Measurements from ENCODE around the gene FITM1.

The FITM1 gene

DNA sequence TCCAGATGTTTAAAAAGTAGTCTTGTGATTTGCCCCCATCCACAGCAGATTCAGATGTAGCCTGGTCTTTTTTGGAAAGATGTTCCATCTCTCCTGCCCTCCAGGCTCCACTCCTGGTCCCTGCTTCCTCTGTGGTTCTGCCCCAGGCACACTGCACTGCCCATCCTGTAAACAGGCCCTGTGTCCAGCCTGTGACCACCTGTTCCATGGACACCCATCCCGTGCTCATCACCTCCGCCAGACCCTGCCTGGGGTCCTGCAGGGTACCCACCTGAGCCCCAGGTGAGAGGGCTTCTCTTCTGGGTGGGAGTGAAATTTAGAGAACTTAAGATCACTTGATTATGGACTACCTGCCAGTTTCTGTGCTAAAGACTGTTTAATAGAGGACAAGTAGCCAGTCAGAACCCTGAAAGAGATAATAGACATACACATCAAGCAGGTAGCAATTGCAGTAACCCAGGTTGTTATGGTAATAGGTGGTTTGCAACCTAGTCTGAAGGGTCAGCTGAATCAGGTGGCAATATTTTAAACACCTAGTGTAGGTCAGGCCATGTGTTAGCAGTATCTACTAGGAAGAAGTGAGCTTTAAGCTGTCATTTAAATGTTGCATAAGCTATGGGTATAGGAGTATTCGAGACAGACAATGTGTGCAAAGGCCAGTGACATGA, 19.0 kb downstream of the FITM1 start:
- H2BK5ac ChIP-seq (ENCODE audit: low read length) = no peak overlapping the region
- no peak for DNase-seq (ENCODE audit: low spot score)
- no peak overlapping the region for H2AK5ac ChIP-seq (ENCODE audit: low read depth, low read length)
- peaks cover 7 to 17% of the 10 kb centered on the region in 2 donors for H3K4me1 ChIP-seq (ENCODE audit: control insufficient read depth in 2 of 2, insufficient read depth in 1 of 2, low read depth in 1 of 2, low read length in 2 of 2)
- H3K79me1 ChIP-seq (ENCODE audit: low read depth, low read length) = peaks cover 13% of the 10 kb centered on the region
- H3K9me3 ChIP-seq (replicated peaks in 1 of 2; ENCODE audit: control insufficient read depth in 2 of 2, insufficient read depth in 1 of 2, low read depth in 1 of 2, low read length in 2 of 2) = no peaks in the 10 kb centered on the region
- H2BK12ac ChIP-seq (ENCODE audit: low read length) = no peak overlapping the region
- WGBS, 2 donors (ENCODE audit: extremely low coverage in 2 of 2, insufficient read length in 2 of 2, insufficient replicate concordance in 1 of 2) = no CpG with 5 or more reads among the region's 3 CpGs
- H3K18ac ChIP-seq (ENCODE audit: low read length) = no peak overlapping the region
- H3K23ac ChIP-seq (ENCODE audit: low read depth, low read length, poor library complexity) = no peak overlapping the region
- H3K9ac ChIP-seq (ENCODE audit: low read depth, low read length, poor library complexity) = no peak overlapping the region
- no peak overlapping the region for H3K4ac ChIP-seq (ENCODE audit: low read length)
- no peaks in the 10 kb centered on the region for H3K27me3 ChIP-seq (ENCODE audit: control insufficient read depth in 3 of 3, insufficient read depth in 3 of 3, low read depth in 1 of 3, low read length in 3 of 3)
- H4K8ac ChIP-seq (ENCODE audit: low read depth, low read length) = no peak overlapping the region
- no peak overlapping the region for H4K91ac ChIP-seq (ENCODE audit: low read depth, low read length, poor library complexity)
- no peak overlapping the region for H3K4me2 ChIP-seq (ENCODE audit: insufficient read depth, low read length, poor library complexity, severe bottlenecking)
- no peak overlapping the region for H3K27ac ChIP-seq (replicated peaks; ENCODE audit: low read length)
- H3K4me3 ChIP-seq (ENCODE audit: low read length in 2 of 2) = peak overlapping the region in 1 of 2 donors; percentile 25
- H2BK15ac ChIP-seq (ENCODE audit: low read length) = no peak overlapping the region
- no peak overlapping the region for H2AFZ ChIP-seq (ENCODE audit: low read length)
- no peak overlapping the region for H2BK120ac ChIP-seq (ENCODE audit: low read depth, low read length)
- peaks cover 32 to 59% of the 10 kb centered on the region in 2 donors for H3K36me3 ChIP-seq (replicated peaks in 1 of 2; ENCODE audit: control insufficient read depth in 2 of 2, insufficient read depth in 2 of 2, low read length in 2 of 2)
- H3K14ac ChIP-seq (ENCODE audit: low read length) = no peak overlapping the region

DNA sequence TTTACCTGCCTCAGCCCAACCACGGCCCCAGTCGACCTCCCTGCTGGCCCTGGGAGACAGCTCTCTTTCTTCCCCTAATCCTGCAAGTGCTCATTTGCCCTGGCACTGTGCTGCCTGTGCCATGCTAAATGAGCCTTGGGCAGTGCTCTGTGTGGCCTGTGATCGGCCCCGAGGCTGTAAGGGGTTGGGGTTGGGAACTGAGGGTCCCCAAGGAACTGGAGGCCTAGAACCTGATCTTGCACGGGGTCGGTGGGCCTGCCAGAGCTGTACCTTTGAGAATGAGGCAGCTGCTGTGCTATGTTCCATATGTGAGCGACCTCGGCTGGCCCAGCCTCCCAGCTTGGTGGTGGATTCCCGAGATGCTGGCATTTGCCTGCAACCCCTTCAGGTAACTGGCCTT, 19.6 kb downstream of the FITM1 start:
- no peak overlapping the region for H4K8ac ChIP-seq (ENCODE audit: low read depth, low read length)
- H3K27me3 ChIP-seq (ENCODE audit: control insufficient read depth in 3 of 3, insufficient read depth in 3 of 3, low read depth in 1 of 3, low read length in 3 of 3) = no peaks in the 10 kb centered on the region
- H3K4me1 ChIP-seq (ENCODE audit: control insufficient read depth in 2 of 2, insufficient read depth in 1 of 2, low read depth in 1 of 2, low read length in 2 of 2) = peaks cover 7 to 17% of the 10 kb centered on the region in 2 donors
- H2BK120ac ChIP-seq (ENCODE audit: low read depth, low read length) = no peak overlapping the region
- H3K9me3 ChIP-seq (replicated peaks in 1 of 2; ENCODE audit: control insufficient read depth in 2 of 2, insufficient read depth in 1 of 2, low read depth in 1 of 2, low read length in 2 of 2) = no peaks in the 10 kb centered on the region
- WGBS, 2 donors (ENCODE audit: extremely low coverage in 2 of 2, insufficient read length in 2 of 2, insufficient replicate concordance in 1 of 2) = no CpG with 5 or more reads among the region's 9 CpGs
- H2BK5ac ChIP-seq (ENCODE audit: low read length) = no peak overlapping the region
- H3K23ac ChIP-seq (ENCODE audit: low read depth, low read length, poor library complexity) = no peak overlapping the region
- no peak overlapping the region for H4K91ac ChIP-seq (ENCODE audit: low read depth, low read length, poor library complexity)
- no peak for DNase-seq (ENCODE audit: low spot score)
- H3K79me1 ChIP-seq (ENCODE audit: low read depth, low read length) = peaks cover 13% of the 10 kb centered on the region
- H3K9ac ChIP-seq (ENCODE audit: low read depth, low read length, poor library complexity) = no peak overlapping the region
- H2AFZ ChIP-seq (ENCODE audit: low read length) = no peak overlapping the region
- no peak overlapping the region for H2BK12ac ChIP-seq (ENCODE audit: low read length)
- H3K18ac ChIP-seq (ENCODE audit: low read length) = no peak overlapping the region
- no peak overlapping the region for H3K4me2 ChIP-seq (ENCODE audit: insufficient read depth, low read length, poor library complexity, severe bottlenecking)
- no peak overlapping the region for H2AK5ac ChIP-seq (ENCODE audit: low read depth, low read length)
- no peak overlapping the region for H3K14ac ChIP-seq (ENCODE audit: low read length)
- no peak overlapping the region for H3K27ac ChIP-seq (replicated peaks; ENCODE audit: low read length)
- peaks cover 36 to 59% of the 10 kb centered on the region in 2 donors for H3K36me3 ChIP-seq (replicated peaks in 1 of 2; ENCODE audit: control insufficient read depth in 2 of 2, insufficient read depth in 2 of 2, low read length in 2 of 2)
- no peak overlapping the region for H3K4ac ChIP-seq (ENCODE audit: low read length)
- H2BK15ac ChIP-seq (ENCODE audit: low read length) = no peak overlapping the region
- H3K4me3 ChIP-seq (ENCODE audit: low read length in 2 of 2) = no peak overlapping the region

DNA sequence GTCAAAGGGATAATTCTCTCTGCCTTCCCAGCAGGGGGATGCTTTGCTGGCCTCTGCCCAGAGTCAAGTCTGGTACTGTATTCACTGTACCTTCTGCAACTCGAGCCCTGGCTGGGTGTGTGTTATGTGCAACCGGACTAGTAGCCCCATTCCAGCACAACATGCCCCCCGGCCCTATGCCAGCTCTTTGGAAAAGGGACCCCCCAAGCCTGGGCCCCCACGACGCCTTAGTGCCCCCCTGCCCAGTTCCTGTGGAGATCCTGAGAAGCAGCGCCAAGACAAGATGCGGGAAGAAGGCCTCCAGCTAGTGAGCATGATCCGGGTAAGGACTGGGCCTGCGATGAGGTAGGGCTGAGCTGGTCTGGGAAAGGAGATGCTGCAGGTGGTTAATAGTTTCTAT, 20.1 kb downstream of the FITM1 start:
- Histone ChIP-seq H3K23ac (ENCODE audit: low read depth, low read length, poor library complexity) (no peak overlapping the region), H3K79me1 (ENCODE audit: low read depth, low read length) (peaks cover 13% of the 10 kb centered on the region), H4K8ac (ENCODE audit: low read depth, low read length) (no peak overlapping the region), H3K18ac (ENCODE audit: low read length) (no peak overlapping the region), H3K14ac (ENCODE audit: low read length) (no peak overlapping the region), H3K4me3 (ENCODE audit: low read length in 2 of 2) (no peak overlapping the region), H2BK120ac (ENCODE audit: low read depth, low read length) (no peak overlapping the region), H2AFZ (ENCODE audit: low read length) (no peak overlapping the region), H2BK5ac (ENCODE audit: low read length) (no peak overlapping the region), H3K36me3 (replicated peaks in 1 of 2; ENCODE audit: control insufficient read depth in 2 of 2, insufficient read depth in 2 of 2, low read length in 2 of 2) (peaks cover 41 to 63% of the 10 kb centered on the region in 2 donors), H2BK12ac (ENCODE audit: low read length) (no peak overlapping the region), H4K91ac (ENCODE audit: low read depth, low read length, poor library complexity) (no peak overlapping the region), H3K4me2 (ENCODE audit: insufficient read depth, low read length, poor library complexity, severe bottlenecking) (no peak overlapping the region), H3K4ac (ENCODE audit: low read length) (no peak overlapping the region), H3K9ac (ENCODE audit: low read depth, low read length, poor library complexity) (no peak overlapping the region), H3K4me1 (ENCODE audit: control insufficient read depth in 2 of 2, insufficient read depth in 1 of 2, low read depth in 1 of 2, low read length in 2 of 2) (peaks cover 7 to 13% of the 10 kb centered on the region in 2 donors), H2BK15ac (ENCODE audit: low read length) (no peak overlapping the region), H3K27ac (replicated peaks; ENCODE audit: low read length) (no peak overlapping the region), H3K27me3 (ENCODE audit: control insufficient read depth in 3 of 3, insufficient read depth in 3 of 3, low read depth in 1 of 3, low read length in 3 of 3) (no peaks in the 10 kb centered on the region), H2AK5ac (ENCODE audit: low read depth, low read length) (no peak overlapping the region), H3K9me3 (replicated peaks in 1 of 2; ENCODE audit: control insufficient read depth in 2 of 2, insufficient read depth in 1 of 2, low read depth in 1 of 2, low read length in 2 of 2) (no peaks in the 10 kb centered on the region)
- no peak for DNase-seq (ENCODE audit: low spot score)
- WGBS, 2 donors (ENCODE audit: extremely low coverage in 2 of 2, insufficient read length in 2 of 2, insufficient replicate concordance in 1 of 2) = no CpG with 5 or more reads among the region's 9 CpGs

DNA sequence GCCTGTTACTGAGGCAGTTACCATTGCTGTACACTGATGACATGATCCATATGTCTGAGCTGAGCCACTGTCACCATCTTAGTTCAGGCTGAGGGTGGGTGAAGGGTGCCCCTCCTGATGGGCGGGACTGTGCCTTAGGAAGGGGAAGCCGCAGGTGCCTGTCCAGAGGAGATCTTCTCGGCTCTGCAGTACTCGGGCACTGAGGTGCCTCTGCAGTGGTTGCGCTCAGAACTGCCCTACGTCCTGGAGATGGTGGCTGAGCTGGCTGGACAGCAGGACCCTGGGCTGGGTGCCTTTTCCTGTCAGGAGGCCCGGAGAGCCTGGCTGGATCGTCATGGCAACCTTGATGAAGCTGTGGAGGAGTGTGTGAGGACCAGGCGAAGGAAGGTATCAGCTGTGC, 20.5 kb downstream of the FITM1 start:
- Histone ChIP-seq H3K9me3 (replicated peaks in 1 of 2; ENCODE audit: control insufficient read depth in 2 of 2, insufficient read depth in 1 of 2, low read depth in 1 of 2, low read length in 2 of 2) (no peaks in the 10 kb centered on the region), H2BK15ac (ENCODE audit: low read length) (no peak overlapping the region), H2BK12ac (ENCODE audit: low read length) (no peak overlapping the region), H2BK5ac (ENCODE audit: low read length) (no peak overlapping the region), H3K9ac (ENCODE audit: low read depth, low read length, poor library complexity) (peak overlapping the region; percentile 13), H3K14ac (ENCODE audit: low read length) (no peak overlapping the region), H3K4me2 (ENCODE audit: insufficient read depth, low read length, poor library complexity, severe bottlenecking) (no peak overlapping the region), H4K91ac (ENCODE audit: low read depth, low read length, poor library complexity) (no peak overlapping the region), H2BK120ac (ENCODE audit: low read depth, low read length) (no peak overlapping the region), H3K4ac (ENCODE audit: low read length) (no peak overlapping the region), H3K79me1 (ENCODE audit: low read depth, low read length) (peaks cover 13% of the 10 kb centered on the region), H4K8ac (ENCODE audit: low read depth, low read length) (no peak overlapping the region), H3K27ac (replicated peaks; ENCODE audit: low read length) (no peak overlapping the region), H3K4me1 (ENCODE audit: control insufficient read depth in 2 of 2, insufficient read depth in 1 of 2, low read depth in 1 of 2, low read length in 2 of 2) (peaks cover 4 to 9% of the 10 kb centered on the region in 2 donors), H3K4me3 (ENCODE audit: low read length in 2 of 2) (no peak overlapping the region), H3K23ac (ENCODE audit: low read depth, low read length, poor library complexity) (no peak overlapping the region), H3K36me3 (replicated peaks in 1 of 2; ENCODE audit: control insufficient read depth in 2 of 2, insufficient read depth in 2 of 2, low read length in 2 of 2) (peaks cover 44 to 68% of the 10 kb centered on the region in 2 donors), H3K27me3 (ENCODE audit: control insufficient read depth in 3 of 3, insufficient read depth in 3 of 3, low read depth in 1 of 3, low read length in 3 of 3) (no peaks in the 10 kb centered on the region), H3K18ac (ENCODE audit: low read length) (no peak overlapping the region), H2AK5ac (ENCODE audit: low read depth, low read length) (no peak overlapping the region), H2AFZ (ENCODE audit: low read length) (no peak overlapping the region)
- DNase-seq (ENCODE audit: low spot score) = no peak
- no CpG with 5 or more reads among the region's 9 CpGs for WGBS, 2 donors (ENCODE audit: extremely low coverage in 2 of 2, insufficient read length in 2 of 2, insufficient replicate concordance in 1 of 2)

Data from neuronal stem cell (in vitro differentiated cells).